Pancreas (tissue), 10 donors: Measurements from ENCODE around the gene GRK5. TPM values are rescaled to one million over a fixed set of nuclear protein-coding genes. Genes with fewer than 3 reads are reported as not detected.

ENCODE experiments used
- ATAC-seq, 4 donors: fragments of 200-7000 bp; cut with Tn5 transposase; one replicate each; pipeline versions ENCODE4 v1.8.0 to v1.9.1; 2020; ENCODE audit warnings: mild to moderate bottlenecking in 4 of 4, moderate library complexity in 4 of 4
- DNase-seq, 6 donors: peaks; one replicate each; pipeline ENCODE4 v3.0.0-alpha.2; 2020
- FAIRE-seq: peaks from 2 replicates; lab custom pipeline; 2012; peaks lifted over from hg19 to GRCh38; lab: Jason Lieb, UNC
- H3K27ac ChIP-seq, 4 donors: fragments of 200-600 bp; sonication (generic); 1 replicate in 3 of 4; 2 replicates in 1 of 4; pipeline versions ENCODE4 v1.5.0 to v1.8.0; 2020
- H3K27me3 ChIP-seq, 4 donors: fragments of 200-600 bp; one replicate each; pipeline ENCODE4 v1.8.0; 2021
- H3K36me3 ChIP-seq, 3 donors: fragments of 200-600 bp; sonication (generic) in 1 of 3; one replicate each; pipeline versions ENCODE4 v1.5.0 to v1.8.0; 2020 to 2021
- H3K4me1 ChIP-seq, 3 donors: fragments of 200-600 bp; one replicate each; pipeline ENCODE4 v1.8.0; 2021
- H3K4me3 ChIP-seq, 4 donors: fragments of 200-600 bp; sonication (generic) in 2 of 4; one replicate each; pipeline versions ENCODE4 v1.5.0 to v1.8.0; 2020 to 2021
- H3K9me3 ChIP-seq, 4 donors: fragments of 200-600 bp; one replicate each; pipeline ENCODE4 v1.8.0; 2021
- CTCF ChIP-seq, 4 donors: fragments of 200-600 bp; sonication (generic) in 3 of 4; IDR thresholded peaks; one replicate each; pipeline versions ENCODE4 v1.5.0 to v1.8.0; 2021; ENCODE audit warnings: antibody characterized with exemption in 4 of 4
- WGBS, 2 donors: extraction: QIAGEN DNeasy Blood & Tissue Kit; methylation state at CpG; one replicate each; pipeline ENCODE4 v1.1.7; 2013; 5-methylcytosine and 5-hydroxymethylcytosine counted together
- intact Hi-C, 3 donors: fragments of 100-400 bp; cut with DNase I; formaldehyde crosslinking; loops; one replicate each; pipeline versions ENCODE4 v1.11.1 to v1.14.2; 2022
- polyA plus RNA-seq, 2 donors: library from polyadenylated mRNA; stranded (reverse); fragments of 200-250 nt; gene quantifications; one replicate each; pipeline ENCODE4 v1.2.3, GENCODE V29; 2013
- total RNA-seq, 6 donors: library from RNA; stranded (reverse); fragmentation: NEBNext Ultra II Directional in 4 of 6; extraction: Animal tissue kit (Norgen Biotek cat#: 25700) in 4 of 6; gene quantifications; one replicate each; pipeline versions ENCODE4 v1.2.1 to v1.2.4, GENCODE V29; 2021 to 2023
- donor health status: healthy with polysubstance abuse.
- donor health status: DM: no; HTN: no; CAD: no; lungs with moderate emphysema.
- donor health status: DM: no; HTN: no; CAD: no.
- donor health status: control.
- donor health status: control.
- donor health status: Bipolar disorder and iron deficiency.
- donor health status: DM: yes; HTN: yes; CAD: no.
- donor health status: DM: no; HTN: no; CAD: no.
- donor health status: DM: no; HTN: no; CAD: no.
- donor health status: DM: yes; HTN: yes; CAD: no.

GRK5 gene
- total and polyA plus RNA-seq, 8 donors: 1.4 to 6.0 (median 2.5) TPM

GRCh38 chr10:119438717-119439116 is 231.3 kb downstream of the GRK5 start:
- no peak for ATAC-seq
- no peak for TF ChIP-seq CTCF (IDR thresholded peaks at IDR 0.05)
- DNase-seq: no peak
- no peak overlapping the region for H3K4me3 ChIP-seq
- H3K4me1 ChIP-seq: no peaks in the 10 kb centered on the region
- WGBS, 2 donors: 98% methylated on average over 2 of the region's 2 CpGs
- H3K36me3 ChIP-seq: no peaks in the 10 kb centered on the region
- FAIRE-seq: no peak
- H3K27me3 ChIP-seq: no peaks in the 10 kb centered on the region
- intact Hi-C loops: no loop called here
- H3K27ac ChIP-seq: no peak overlapping the region
- H3K9me3 ChIP-seq: no peaks in the 10 kb centered on the region

DNA sequence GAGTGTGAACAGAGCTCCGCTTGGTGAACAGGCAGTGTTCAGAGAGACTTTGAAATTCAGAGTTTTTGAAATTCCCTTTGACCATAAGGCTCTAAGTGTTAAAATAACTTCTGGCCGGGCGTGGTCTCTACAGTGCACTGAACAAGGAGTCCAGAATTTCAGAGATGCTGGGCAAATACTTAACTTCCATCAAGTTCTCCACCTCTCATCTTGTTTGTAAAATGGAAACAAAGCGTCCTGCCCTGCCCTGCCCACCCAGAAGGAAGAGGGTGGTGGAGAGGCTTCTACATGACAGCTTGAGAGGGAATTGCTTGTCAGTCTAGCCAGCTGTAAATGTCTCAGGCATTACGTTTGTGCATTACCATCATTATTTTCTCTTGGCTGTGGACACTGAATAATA is 232.6 kb downstream of the GRK5 start:
- H3K27ac ChIP-seq: no peak overlapping the region
- H3K36me3 ChIP-seq: no peaks in the 10 kb centered on the region

DNA sequence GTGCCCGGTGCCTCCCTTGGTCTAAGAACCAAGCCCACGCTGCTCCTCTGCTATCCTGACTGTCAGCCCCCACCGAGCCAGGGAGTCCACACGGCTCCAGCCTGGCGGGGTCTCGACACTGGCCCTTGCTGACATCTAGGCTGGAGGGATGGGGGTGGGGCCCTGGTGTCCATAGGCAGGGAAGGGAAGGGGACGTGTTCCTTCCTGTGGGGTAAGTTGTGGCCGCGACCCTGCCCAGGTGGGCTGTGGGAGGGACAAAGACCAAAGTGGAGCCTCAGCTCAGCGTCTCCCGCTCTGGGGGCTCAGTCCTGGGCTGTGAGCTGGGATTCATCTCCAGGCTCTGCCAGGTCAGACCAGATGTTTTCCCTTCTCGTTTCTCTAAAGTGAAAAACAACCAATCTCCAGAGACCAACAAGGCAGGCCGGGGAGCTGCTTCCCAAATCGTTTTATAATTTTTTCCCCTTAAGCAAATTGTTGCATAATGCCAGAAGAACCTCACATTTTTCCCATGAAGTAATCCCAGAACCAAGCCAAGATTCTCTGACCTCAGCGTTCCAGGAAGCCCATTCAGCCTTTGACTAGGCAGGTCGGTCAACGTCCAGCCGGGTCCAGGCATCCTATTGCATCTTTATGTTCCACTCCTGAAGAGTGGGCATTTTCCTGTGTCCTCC is 233.9 kb downstream of the GRK5 start:
- DNase-seq: no peak

More for the DNA sequence above, 232.6 kb downstream of the GRK5 start:
- H3K27me3 ChIP-seq: no peaks in the 10 kb centered on the region
- 89 to 90% methylated on average over 5 of the region's 5 CpGs for WGBS, 2 donors
- intact Hi-C loops: no loop called here
- H3K4me1 ChIP-seq: no peaks in the 10 kb centered on the region
- DNase-seq (no peak), FAIRE-seq (no peak), ATAC-seq (no peak)
- no peaks in the 10 kb centered on the region for H3K9me3 ChIP-seq
- H3K4me3 ChIP-seq: no peak overlapping the region
- no peak for TF ChIP-seq CTCF (IDR thresholded peaks at IDR 0.05)

DNA sequence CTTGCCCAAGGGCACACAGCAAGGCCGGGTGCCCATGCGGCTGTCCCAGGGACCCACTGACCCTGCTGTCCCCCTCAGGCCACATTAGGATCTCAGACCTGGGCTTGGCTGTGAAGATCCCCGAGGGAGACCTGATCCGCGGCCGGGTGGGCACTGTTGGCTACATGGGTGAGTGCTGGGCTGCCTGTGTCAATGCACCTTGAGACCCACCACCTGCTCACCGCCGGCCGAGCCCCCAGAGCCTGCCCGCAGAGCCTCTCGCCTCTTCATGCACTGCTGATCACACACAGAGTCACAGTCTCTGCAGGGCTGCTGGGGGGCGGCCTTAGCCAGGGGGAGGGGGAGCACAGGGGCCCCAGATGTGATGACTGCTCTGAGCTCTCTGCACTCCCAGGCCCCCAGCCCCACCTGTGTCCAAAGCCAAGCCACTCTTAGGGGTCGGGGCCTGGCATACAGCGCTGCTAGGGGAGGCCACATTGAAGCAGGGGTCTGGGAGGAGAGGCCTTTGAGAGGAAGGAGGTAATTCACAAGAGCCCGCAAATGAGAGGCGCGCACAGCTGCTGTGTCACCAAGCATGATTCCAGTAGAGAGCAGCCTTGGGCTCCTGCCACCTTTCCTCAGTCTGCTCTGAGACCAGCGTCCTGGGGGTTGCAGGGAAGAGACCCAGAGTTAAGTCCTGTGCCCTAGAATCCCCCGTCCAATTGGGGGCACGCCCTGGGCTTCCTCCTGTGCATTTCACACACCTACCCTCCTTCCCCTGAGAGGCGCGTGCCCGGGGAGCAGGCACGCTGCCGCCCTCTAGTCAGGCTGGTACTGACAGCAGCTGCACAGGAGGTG is 234.8 kb downstream of the GRK5 start:
- FAIRE-seq (no peak), ATAC-seq (no peak), DNase-seq (no peak)
- Histone ChIP-seq H3K9me3 (no peaks in the 10 kb centered on the region), H3K27me3 (no peaks in the 10 kb centered on the region), H3K36me3 (no peaks in the 10 kb centered on the region), H3K4me1 (no peaks in the 10 kb centered on the region), H3K4me3 (no peak overlapping the region), H3K27ac (no peak overlapping the region)
- WGBS, 2 donors: 67 to 75% methylated on average over 25 of the region's 25 CpGs
- intact Hi-C loops: no loop called here
- TF ChIP-seq CTCF (IDR thresholded peaks at IDR 0.05): no peak

More for the DNA sequence above, 233.9 kb downstream of the GRK5 start:
- Histone ChIP-seq H3K4me1 (no peaks in the 10 kb centered on the region), H3K27ac (no peak overlapping the region), H3K4me3 (no peak overlapping the region), H3K9me3 (no peaks in the 10 kb centered on the region), H3K27me3 (no peaks in the 10 kb centered on the region), H3K36me3 (no peaks in the 10 kb centered on the region)
- FAIRE-seq (no peak), ATAC-seq (peak in 2 of 4 donors; percentile 15 to 33)
- intact Hi-C loops: no loop called here
- WGBS, 2 donors: 63 to 70% methylated on average over 18 of the region's 18 CpGs
- no peak for TF ChIP-seq CTCF (IDR thresholded peaks at IDR 0.05)

- H3K27ac ChIP-seq: no peak overlapping the region
- intact Hi-C loops: no loop called here
- H3K4me3 ChIP-seq: no peak overlapping the region
- no peaks in the 10 kb centered on the region for H3K9me3 ChIP-seq
- H3K36me3 ChIP-seq: no peaks in the 10 kb centered on the region
- 88 to 91% methylated on average over 4 of the region's 4 CpGs for WGBS, 2 donors
- TF ChIP-seq CTCF (IDR thresholded peaks at IDR 0.05): no peak
- no peak for ATAC-seq
- H3K27me3 ChIP-seq: no peaks in the 10 kb centered on the region
- no peaks in the 10 kb centered on the region for H3K4me1 ChIP-seq
- DNase-seq: no peak
- FAIRE-seq: no peak
Measured at GRCh38 chr10:119442758-119443060, 235.3 kb downstream of the GRK5 start.
